Suprapubic skin (tissue), 3 donors: ENCODE results near the gene ISY1.

ENCODE experiments used
- EP300 ChIP-seq: sonication (generic); formaldehyde crosslinking; IDR thresholded peaks from one replicate; pipeline ENCODE4 v1.6.1; 2017; ENCODE audit warnings: antibody characterized with exemption
- TF ChIP-seq, protein P1 (sequence below), 2 donors: fragments of 200-600 bp in 1 of 2; fragments of 450-650 bp in 1 of 2; sonication (generic) in 1 of 2; IDR thresholded peaks; one replicate each; pipeline ENCODE4 v1.5.1; 2016 to 2019; ENCODE audit warnings: antibody characterized with exemption in 2 of 2, mild to moderate bottlenecking in 1 of 2, moderate library complexity in 1 of 2

GRCh38 chr3:129095285-129095684, 65.6 kb downstream of the ISY1 start:
- TF ChIP-seq, protein P1, sequence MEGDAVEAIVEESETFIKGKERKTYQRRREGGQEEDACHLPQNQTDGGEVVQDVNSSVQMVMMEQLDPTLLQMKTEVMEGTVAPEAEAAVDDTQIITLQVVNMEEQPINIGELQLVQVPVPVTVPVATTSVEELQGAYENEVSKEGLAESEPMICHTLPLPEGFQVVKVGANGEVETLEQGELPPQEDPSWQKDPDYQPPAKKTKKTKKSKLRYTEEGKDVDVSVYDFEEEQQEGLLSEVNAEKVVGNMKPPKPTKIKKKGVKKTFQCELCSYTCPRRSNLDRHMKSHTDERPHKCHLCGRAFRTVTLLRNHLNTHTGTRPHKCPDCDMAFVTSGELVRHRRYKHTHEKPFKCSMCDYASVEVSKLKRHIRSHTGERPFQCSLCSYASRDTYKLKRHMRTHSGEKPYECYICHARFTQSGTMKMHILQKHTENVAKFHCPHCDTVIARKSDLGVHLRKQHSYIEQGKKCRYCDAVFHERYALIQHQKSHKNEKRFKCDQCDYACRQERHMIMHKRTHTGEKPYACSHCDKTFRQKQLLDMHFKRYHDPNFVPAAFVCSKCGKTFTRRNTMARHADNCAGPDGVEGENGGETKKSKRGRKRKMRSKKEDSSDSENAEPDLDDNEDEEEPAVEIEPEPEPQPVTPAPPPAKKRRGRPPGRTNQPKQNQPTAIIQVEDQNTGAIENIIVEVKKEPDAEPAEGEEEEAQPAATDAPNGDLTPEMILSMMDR (IDR thresholded peaks at IDR 0.05): no peak
- TF ChIP-seq EP300: no peak
